GM10266 (cell line): ENCODE measurements around the gene PANK4.

Experiments
- DNase-seq: peaks from one replicate; pipeline ENCODE4 v3.0.0; 2012; ENCODE audit errors: extremely low spot score
- CTCF ChIP-seq: IDR thresholded peaks from 2 replicates; pipeline ENCODE4 v1.5.1; 2012; ENCODE audit warnings: mild to moderate bottlenecking, low read depth; ENCODE audit not compliant: control insufficient read depth, insufficient read depth; ENCODE audit errors: missing control alignments

PANK4 gene

DNA sequence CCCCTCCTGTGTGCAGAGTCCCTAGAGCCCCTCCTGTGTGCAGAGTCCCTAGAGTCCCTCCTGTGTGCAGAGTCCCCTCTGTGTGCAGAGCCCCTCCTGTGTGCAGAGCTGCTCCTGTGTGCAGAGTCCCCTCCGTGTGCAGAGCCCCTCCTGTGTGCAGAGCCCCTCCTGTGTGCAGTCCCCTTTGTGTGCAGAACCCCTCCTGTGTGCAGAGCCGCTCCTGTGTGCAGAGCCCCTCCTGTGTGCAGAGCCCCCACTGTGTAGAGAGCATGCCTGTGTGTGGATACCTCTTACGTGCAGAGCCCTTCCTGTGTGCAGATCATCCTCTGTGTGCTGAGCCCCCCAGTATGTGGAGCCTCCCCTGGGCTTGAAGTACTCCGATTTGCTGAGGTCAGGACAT, 12.0 kb upstream of the PANK4 start:
- no peak for TF ChIP-seq CTCF
- DNase-seq: no peak

- DNase-seq: no peak
- TF ChIP-seq CTCF: no peak
Measured at GRCh38 chr1:2537784-2538115, 11.4 kb upstream of the PANK4 start.

DNA sequence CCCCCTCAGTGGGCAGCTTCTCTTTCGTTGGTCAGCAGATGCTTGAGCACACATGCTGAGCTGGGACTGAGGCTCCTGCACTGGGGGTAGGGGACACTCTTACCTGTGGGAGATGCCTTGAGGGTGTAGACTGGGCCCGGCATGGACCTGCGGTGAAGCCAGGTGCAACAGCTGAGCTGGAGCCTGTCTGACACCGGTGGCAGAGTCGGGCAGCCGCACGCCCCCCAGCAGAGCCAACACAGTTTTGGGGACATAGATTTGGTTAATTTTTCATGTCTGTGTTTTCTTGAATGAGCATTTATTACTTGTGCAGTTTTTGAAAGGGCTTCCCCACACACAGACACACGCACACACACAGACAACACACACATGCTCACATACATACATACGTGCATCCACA, 9.6 kb upstream of the PANK4 start:
- DNase-seq: no peak
- TF ChIP-seq CTCF: no peak

GRCh38 chr1:2535455-2535854, 9.1 kb upstream of the PANK4 start:
- no peak for DNase-seq
- TF ChIP-seq CTCF: no peak

GRCh38 chr1:2534687-2535441, 8.5 kb upstream of the PANK4 start:
- DNase-seq: no peak
- no peak for TF ChIP-seq CTCF

DNA sequence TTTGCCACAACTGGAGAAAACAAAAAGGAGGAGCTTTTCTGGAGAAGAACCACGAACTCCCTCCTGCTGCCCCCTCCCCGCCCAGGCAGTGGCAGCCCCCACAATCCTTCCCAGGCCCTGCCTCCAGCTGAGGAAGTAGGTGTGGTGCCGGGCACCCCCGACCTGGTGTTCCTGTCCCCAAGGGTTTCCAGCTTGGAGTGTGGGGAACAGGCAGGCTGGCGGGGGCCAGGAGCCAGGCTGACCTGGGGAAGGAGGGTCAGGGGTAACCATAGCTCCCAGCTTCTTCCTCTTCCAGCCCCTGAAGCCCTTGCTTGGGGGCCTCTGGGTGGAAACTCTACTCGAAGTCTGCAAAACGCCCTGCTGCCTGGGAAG, 7.9 kb upstream of the PANK4 start:
- no peak for DNase-seq

More for the DNA sequence above, 7.9 kb upstream of the PANK4 start:
- TF ChIP-seq CTCF: no peak
